CD8-positive, alpha-beta memory T cell (primary cell): Measurements from ENCODE around the gene MAGEB10. TPM values are rescaled to one million over a fixed set of nuclear protein-coding genes. Genes with fewer than 3 reads are reported as not detected.

Source experiments
- CTCF ChIA-PET: fragments of 350-600 bp; sonication (Branson Sonifier 250); formaldehyde crosslinking; loops from one replicate; lab custom pipeline; 2021; ENCODE audit warnings: antibody characterized with exemption; lab: Charles Lee
- POLR2A ChIA-PET: fragments of 350-600 bp; sonication (Branson Sonifier 250); formaldehyde crosslinking; loops from one replicate; lab custom pipeline; 2021; ENCODE audit warnings: antibody characterized with exemption; lab: Charles Lee
- DNase-seq, 5 donors: peaks; one replicate each; pipeline versions ENCODE4 v3.0.0 to v3.0.0-alpha.2; 2020 to 2022; ENCODE audit warnings: mixed read lengths in 1 of 5
- H3K27ac ChIP-seq: one replicate; pipeline ENCODE4 v1.7.0; 2013; ENCODE audit warnings: low read depth, mild to moderate bottlenecking, low read length, moderate library complexity
- H3K27me3 ChIP-seq: 2 replicates; pipeline ENCODE4 v1.7.0; 2013; ENCODE audit warnings: low read length, mild to moderate bottlenecking; ENCODE audit not compliant: insufficient read depth, poor library complexity, severe bottlenecking
- H3K36me3 ChIP-seq: 2 replicates; pipeline ENCODE4 v1.7.0; 2013; ENCODE audit warnings: mild to moderate bottlenecking, low read length, moderate library complexity; ENCODE audit not compliant: insufficient read depth
- H3K4me1 ChIP-seq: 2 replicates; pipeline ENCODE4 v1.7.0; 2013; ENCODE audit warnings: mild to moderate bottlenecking, low read length, moderate library complexity; ENCODE audit not compliant: insufficient read depth
- H3K4me3 ChIP-seq: 2 replicates; pipeline ENCODE4 v1.7.0; 2013; ENCODE audit warnings: mild to moderate bottlenecking, low read length
- H3K9me3 ChIP-seq: 2 replicates; pipeline ENCODE4 v1.7.0; 2013; ENCODE audit warnings: mild to moderate bottlenecking, low read length
- H3K27ac Mint-ChIP-seq, 8 donors: one replicate each; pipeline ENCODE4 v1.8.0; 2020 to 2021; ENCODE audit warnings: mixed read lengths in 8 of 8, mild to moderate bottlenecking in 6 of 8, inconsistent platforms in 3 of 8, moderate library complexity in 3 of 8
- H3K27me3 Mint-ChIP-seq, 2 donors: one replicate each; pipeline ENCODE4 v1.8.0; 2020 to 2021; ENCODE audit warnings: mixed read lengths in 2 of 2, mild to moderate bottlenecking in 1 of 2, moderate library complexity in 1 of 2
- H3K36me3 Mint-ChIP-seq, 3 donors: one replicate each; pipeline ENCODE4 v1.8.0; 2020 to 2021; ENCODE audit warnings: mixed read lengths in 3 of 3, inconsistent platforms in 1 of 3, mild to moderate bottlenecking in 1 of 3
- H3K4me1 Mint-ChIP-seq, 3 donors: one replicate each; pipeline ENCODE4 v1.8.0; 2020 to 2021; ENCODE audit warnings: mixed read lengths in 3 of 3, inconsistent platforms in 1 of 3, mild to moderate bottlenecking in 1 of 3
- H3K4me3 Mint-ChIP-seq, 7 donors: one replicate each; pipeline ENCODE4 v1.8.0; 2020 to 2021; ENCODE audit warnings: mixed read lengths in 7 of 7, mild to moderate bottlenecking in 6 of 7, moderate library complexity in 4 of 7, inconsistent platforms in 2 of 7
- H3K9me3 Mint-ChIP-seq, 5 donors: one replicate each; pipeline ENCODE4 v1.8.0; 2020 to 2022; ENCODE audit warnings: mixed read lengths in 5 of 5, mild to moderate bottlenecking in 3 of 5, moderate library complexity in 2 of 5, inconsistent platforms in 1 of 5
- polyA plus RNA-seq: library from polyadenylated mRNA; unstranded; fragments of 300-500 nt; fragmentation: Illumina TruSeq; gene quantifications from one replicate; pipeline ENCODE4 v1.2.3, GENCODE V29; 2021
- total RNA-seq, 2 experiments: library from RNA; stranded (reverse); gene quantifications; one replicate each; pipeline ENCODE4 v1.2.3, GENCODE V29; 2021

MAGEB10 gene
- total and polyA plus RNA-seq, 3 experiments from 2014 or later: not detected

- no peak for DNase-seq
- ChIA-PET CTCF (no interaction called here), POLR2A (no interaction called here)
- Mint-ChIP-seq H3K36me3 (no peaks in the 10 kb centered on the region), H3K9me3 (peaks cover 0 to 8% (median 0%) of the 10 kb centered on the region in 5 donors), H3K4me1 (no peaks in the 10 kb centered on the region), H3K27ac (no peak overlapping the region), H3K4me3 (no peak overlapping the region), H3K27me3 (peaks cover 0 to 5% of the 10 kb centered on the region in 2 donors)
- Histone ChIP-seq H3K4me1 (no peaks in the 10 kb centered on the region), H3K27ac (no peak overlapping the region), H3K36me3 (no peaks in the 10 kb centered on the region), H3K4me3 (no peak overlapping the region), H3K9me3 (no peaks in the 10 kb centered on the region), H3K27me3 (no peaks in the 10 kb centered on the region)
Measured at GRCh38 chrX:27815209-27815608, 7.4 kb downstream of the MAGEB10 start.

- CTCF ChIA-PET: no interaction called here
- no peaks in the 10 kb centered on the region for H3K4me1 ChIP-seq
- no peak overlapping the region for H3K27ac ChIP-seq
- H3K27me3 Mint-ChIP-seq: no peaks in the 10 kb centered on the region
- H3K4me3 ChIP-seq: no peak overlapping the region
- no peaks in the 10 kb centered on the region for H3K27me3 ChIP-seq
- no peaks in the 10 kb centered on the region for H3K9me3 ChIP-seq
- H3K4me3 Mint-ChIP-seq: no peak overlapping the region
- H3K36me3 Mint-ChIP-seq: no peaks in the 10 kb centered on the region
- no peaks in the 10 kb centered on the region for H3K36me3 ChIP-seq
- POLR2A ChIA-PET: no interaction called here
- peaks cover 0 to 6% (median 2%) of the 10 kb centered on the region in 5 donors for H3K9me3 Mint-ChIP-seq
- no peaks in the 10 kb centered on the region for H3K4me1 Mint-ChIP-seq
- H3K27ac Mint-ChIP-seq: no peak overlapping the region
- DNase-seq: no peak
Measured at GRCh38 chrX:27823812-27824211, 16.0 kb downstream of the MAGEB10 start.

- Histone ChIP-seq H3K4me3 (no peak overlapping the region), H3K4me1 (no peaks in the 10 kb centered on the region), H3K9me3 (no peaks in the 10 kb centered on the region), H3K27me3 (no peaks in the 10 kb centered on the region), H3K36me3 (no peaks in the 10 kb centered on the region), H3K27ac (no peak overlapping the region)
- CTCF ChIA-PET: no interaction called here
- POLR2A ChIA-PET: no interaction called here
- no peaks in the 10 kb centered on the region for H3K36me3 Mint-ChIP-seq
- peaks cover 0 to 6% (median 0%) of the 10 kb centered on the region in 5 donors for H3K9me3 Mint-ChIP-seq
- H3K27me3 Mint-ChIP-seq: no peaks in the 10 kb centered on the region
- H3K4me3 Mint-ChIP-seq: no peak overlapping the region
- H3K27ac Mint-ChIP-seq: no peak overlapping the region
- H3K4me1 Mint-ChIP-seq: no peaks in the 10 kb centered on the region
- no peak for DNase-seq
Measured at GRCh38 chrX:27838185-27838584, 30.4 kb downstream of the MAGEB10 start.

- no peaks in the 10 kb centered on the region for H3K36me3 ChIP-seq
- no peak overlapping the region for H3K27ac Mint-ChIP-seq
- no peaks in the 10 kb centered on the region for H3K36me3 Mint-ChIP-seq
- no peaks in the 10 kb centered on the region for H3K4me1 Mint-ChIP-seq
- no peak for DNase-seq
- H3K27me3 Mint-ChIP-seq: no peaks in the 10 kb centered on the region
- no peak overlapping the region for H3K27ac ChIP-seq
- no peaks in the 10 kb centered on the region for H3K9me3 ChIP-seq
- H3K9me3 Mint-ChIP-seq: peaks cover 0 to 3% (median 0%) of the 10 kb centered on the region in 5 donors
- POLR2A ChIA-PET: no interaction called here
- H3K4me3 ChIP-seq: no peak overlapping the region
- H3K27me3 ChIP-seq: no peaks in the 10 kb centered on the region
- no peaks in the 10 kb centered on the region for H3K4me1 ChIP-seq
- no peak overlapping the region for H3K4me3 Mint-ChIP-seq
- CTCF ChIA-PET: no interaction called here
Measured at GRCh38 chrX:27840881-27841280, 33.1 kb downstream of the MAGEB10 start.

GRCh38 chrX:27842859-27843258 is 35.1 kb downstream of the MAGEB10 start:
- no peak overlapping the region for H3K27ac Mint-ChIP-seq
- no peaks in the 10 kb centered on the region for H3K36me3 Mint-ChIP-seq
- H3K4me1 Mint-ChIP-seq: no peaks in the 10 kb centered on the region
- CTCF ChIA-PET: no interaction called here
- Histone ChIP-seq H3K27ac (no peak overlapping the region), H3K4me3 (no peak overlapping the region), H3K36me3 (no peaks in the 10 kb centered on the region), H3K9me3 (no peaks in the 10 kb centered on the region), H3K4me1 (no peaks in the 10 kb centered on the region), H3K27me3 (no peaks in the 10 kb centered on the region)
- POLR2A ChIA-PET: no interaction called here
- no peak for DNase-seq
- H3K4me3 Mint-ChIP-seq: no peak overlapping the region
- peaks cover 0 to 3% (median 0%) of the 10 kb centered on the region in 5 donors for H3K9me3 Mint-ChIP-seq
- H3K27me3 Mint-ChIP-seq: no peaks in the 10 kb centered on the region

- Histone ChIP-seq H3K27ac (no peak overlapping the region), H3K9me3 (no peaks in the 10 kb centered on the region), H3K27me3 (no peaks in the 10 kb centered on the region), H3K4me3 (no peak overlapping the region), H3K4me1 (no peaks in the 10 kb centered on the region), H3K36me3 (no peaks in the 10 kb centered on the region)
- H3K36me3 Mint-ChIP-seq: no peaks in the 10 kb centered on the region
- peaks cover 0 to 10% (median 2%) of the 10 kb centered on the region in 5 donors for H3K9me3 Mint-ChIP-seq
- H3K27me3 Mint-ChIP-seq: no peaks in the 10 kb centered on the region
- no peak for DNase-seq
- H3K4me1 Mint-ChIP-seq: no peaks in the 10 kb centered on the region
- ChIA-PET CTCF (no interaction called here), POLR2A (no interaction called here)
- no peak overlapping the region for H3K27ac Mint-ChIP-seq
- no peak overlapping the region for H3K4me3 Mint-ChIP-seq
Measured at GRCh38 chrX:27860337-27860736, 52.5 kb downstream of the MAGEB10 start.

- peaks cover 0 to 14% (median 3%) of the 10 kb centered on the region in 5 donors for H3K9me3 Mint-ChIP-seq
Measured at GRCh38 chrX:27863809-27864208, 56.0 kb downstream of the MAGEB10 start.

More at GRCh38 chrX:27863809-27864208, 56.0 kb downstream of the MAGEB10 start:
- ChIA-PET CTCF (no interaction called here), POLR2A (no interaction called here)
- Histone ChIP-seq H3K27ac (no peak overlapping the region), H3K9me3 (no peaks in the 10 kb centered on the region), H3K36me3 (no peaks in the 10 kb centered on the region), H3K27me3 (no peaks in the 10 kb centered on the region), H3K4me3 (no peak overlapping the region), H3K4me1 (no peaks in the 10 kb centered on the region)
- H3K4me1 Mint-ChIP-seq: no peaks in the 10 kb centered on the region
- no peak overlapping the region for H3K27ac Mint-ChIP-seq
- no peak overlapping the region for H3K4me3 Mint-ChIP-seq
- no peaks in the 10 kb centered on the region for H3K27me3 Mint-ChIP-seq
- H3K36me3 Mint-ChIP-seq: no peaks in the 10 kb centered on the region
- DNase-seq: no peak
